Thoracic aorta (tissue), 2 donors: ENCODE measurements around the gene FNTB. TPM values are rescaled to one million over a fixed set of nuclear protein-coding genes. Genes with fewer than 3 reads are reported as not detected.

ENCODE experiments used
- ATAC-seq: fragments of 150-250 bp; one replicate; pipeline ENCODE4 v1.8.0; 2017; ENCODE audit warnings: low read depth; ENCODE audit not compliant: insufficient number of reproducible peaks, low FRiP score
- DNase-seq: peaks from one replicate; pipeline ENCODE4 v3.0.0-alpha.2; 2020; ENCODE audit warnings: low spot score
- H3K27ac ChIP-seq, 2 donors: fragments of 200-600 bp; sonication (generic); 1 replicate in 1 of 2; 2 replicates in 1 of 2; pipeline ENCODE4 v1.5.1; 2016; ENCODE audit warnings: mild to moderate bottlenecking in 2 of 2, moderate library complexity in 2 of 2
- H3K27me3 ChIP-seq: fragments of 200-600 bp; sonication (generic); replicated peaks from 2 replicates; pipeline ENCODE4 v1.6.0; 2016; ENCODE audit warnings: mild to moderate bottlenecking; ENCODE audit not compliant: insufficient read depth
- H3K36me3 ChIP-seq: fragments of 200-600 bp; sonication (generic); one replicate; pipeline ENCODE4 v1.5.1; 2016
- H3K4me1 ChIP-seq, 2 donors: fragments of 200-600 bp; sonication (generic); 1 replicate in 1 of 2; 2 replicates in 1 of 2; pipeline versions ENCODE4 v1.5.1 to v1.6.0; 2016; ENCODE audit warnings: low read depth in 2 of 2, mild to moderate bottlenecking in 1 of 2; ENCODE audit not compliant: control insufficient read depth in 1 of 2
- H3K4me3 ChIP-seq: fragments of 200-600 bp; sonication (generic); 2 replicates; pipeline ENCODE4 v1.5.1; 2016; ENCODE audit warnings: mild to moderate bottlenecking
- H3K9me3 ChIP-seq: fragments of 200-600 bp; sonication (generic); 2 replicates; pipeline ENCODE4 v1.5.1; 2016
- CTCF ChIP-seq: fragments of 200-600 bp; sonication (generic); IDR thresholded peaks from one replicate; pipeline ENCODE4 v1.5.1; 2019; ENCODE audit warnings: antibody characterized with exemption
- total RNA-seq, 2 donors: library from RNA; depleted of rRNA; stranded (reverse); fragments of >200 nt; gene quantifications; one replicate each; pipeline versions ENCODE4 v1.1.0 to v1.2.3, GENCODE V29; 2016

Gene FNTB
- total RNA-seq, 2 donors from 2014 or later, result 6.8 to 18.3 TPM

GRCh38 chr14:65054471-65055085 lies 67.9 kb downstream of the FNTB start:
- H3K27ac ChIP-seq, result no peak overlapping the region
- H3K4me3 ChIP-seq, result no peak overlapping the region
- no peaks in the 10 kb centered on the region for H3K4me1 ChIP-seq
- ATAC-seq (no peak), DNase-seq (no peak)
- H3K27me3 ChIP-seq, result no peaks in the 10 kb centered on the region
- no peaks in the 10 kb centered on the region for H3K9me3 ChIP-seq
- TF ChIP-seq CTCF, result no peak
- peaks cover 9% of the 10 kb centered on the region for H3K36me3 ChIP-seq

GRCh38 chr14:65057695-65058094 lies 71.0 kb downstream of the FNTB start:
- no peak overlapping the region for H3K27ac ChIP-seq
- no peaks in the 10 kb centered on the region for H3K4me1 ChIP-seq
- H3K27me3 ChIP-seq, result no peaks in the 10 kb centered on the region
- H3K9me3 ChIP-seq, result no peaks in the 10 kb centered on the region
- H3K36me3 ChIP-seq, result peaks cover 21% of the 10 kb centered on the region
- DNase-seq, result no peak
- TF ChIP-seq CTCF, result no peak
- ATAC-seq, result no peak
- H3K4me3 ChIP-seq, result no peak overlapping the region

GRCh38 chr14:65062096-65063075 lies 75.7 kb downstream of the FNTB start:
- Histone ChIP-seq H3K4me3 (no peak overlapping the region), H3K27ac (no peak overlapping the region), H3K27me3 (no peaks in the 10 kb centered on the region), H3K9me3 (no peaks in the 10 kb centered on the region), H3K4me1 (no peaks in the 10 kb centered on the region), H3K36me3 (peaks cover 22% of the 10 kb centered on the region)
- no peak for TF ChIP-seq CTCF
- ATAC-seq, result no peak
- DNase-seq, result no peak

- no peak overlapping the region for H3K4me3 ChIP-seq
- TF ChIP-seq CTCF, result no peak
- ATAC-seq (no peak), DNase-seq (no peak)
- H3K36me3 ChIP-seq, result peaks cover 30% of the 10 kb centered on the region
- H3K9me3 ChIP-seq, result no peaks in the 10 kb centered on the region
- H3K4me1 ChIP-seq, result peaks cover 2 to 6% of the 10 kb centered on the region in 2 donors
- no peaks in the 10 kb centered on the region for H3K27me3 ChIP-seq
- H3K27ac ChIP-seq, result no peak overlapping the region
These were observed 79.0 kb downstream of the FNTB start for GRCh38 chr14:65065719-65066118.

- ATAC-seq, result no peak
- no peak for DNase-seq
- peaks cover 15% of the 10 kb centered on the region for H3K36me3 ChIP-seq
- H3K9me3 ChIP-seq, result no peaks in the 10 kb centered on the region
- no peak for TF ChIP-seq CTCF
- H3K27ac ChIP-seq, result no peak overlapping the region
- H3K4me3 ChIP-seq, result no peak overlapping the region
- no peaks in the 10 kb centered on the region for H3K27me3 ChIP-seq
- peaks cover 14 to 31% of the 10 kb centered on the region in 2 donors for H3K4me1 ChIP-seq
These were observed 83.2 kb downstream of the FNTB start for GRCh38 chr14:65069874-65070413.
